H9 (cell line): ENCODE measurements around the gene TEX264. TPM values are rescaled to one million over a fixed set of nuclear protein-coding genes. Genes with fewer than 3 reads are reported as not detected.

Experiments used
- DNase-seq: peaks from one replicate; pipeline ENCODE4 v3.0.0-alpha.2; 2017
- H2AFZ ChIP-seq: one replicate; pipeline ENCODE4 v1.6.1; 2013; ENCODE audit warnings: mild to moderate bottlenecking, low read length, control low read depth, moderate library complexity
- H2AK5ac ChIP-seq: 2 replicates; pipeline ENCODE4 v1.6.1; 2013; ENCODE audit warnings: low read length, control low read depth, mixed read lengths; ENCODE audit not compliant: insufficient read length
- H2BK120ac ChIP-seq: one replicate; pipeline ENCODE4 v1.6.1; 2013; ENCODE audit warnings: low read depth, mild to moderate bottlenecking, low read length, control low read depth, inconsistent platforms; ENCODE audit not compliant: poor library complexity, severe bottlenecking
- H2BK12ac ChIP-seq: 2 replicates; pipeline ENCODE4 v1.6.1; 2013; ENCODE audit warnings: low read length, control low read depth, mixed read lengths, low read depth; ENCODE audit not compliant: insufficient read length
- H2BK15ac ChIP-seq: 2 replicates; pipeline ENCODE4 v1.6.1; 2013; ENCODE audit warnings: low read depth, low read length, control low read depth
- H2BK20ac ChIP-seq: one replicate; pipeline ENCODE4 v1.6.1; 2013; ENCODE audit warnings: low read depth, mild to moderate bottlenecking, low read length, control low read depth, inconsistent platforms; ENCODE audit not compliant: poor library complexity, severe bottlenecking
- H2BK5ac ChIP-seq: 2 replicates; pipeline ENCODE4 v1.6.1; 2013; ENCODE audit warnings: low read length, control low read depth, mixed read lengths; ENCODE audit not compliant: insufficient read length
- H3K14ac ChIP-seq: 2 replicates; pipeline ENCODE4 v1.6.1; 2013; ENCODE audit warnings: low read length, control low read depth; ENCODE audit not compliant: insufficient read depth
- H3K18ac ChIP-seq: 2 replicates; pipeline ENCODE4 v1.6.1; 2013; ENCODE audit warnings: low read depth, mild to moderate bottlenecking, mixed read lengths, low read length, control low read depth; ENCODE audit not compliant: insufficient read length
- H3K23ac ChIP-seq: 2 replicates; pipeline ENCODE4 v1.6.1; 2013; ENCODE audit warnings: low read length, control low read depth, mixed read lengths, low read depth; ENCODE audit not compliant: insufficient read length
- H3K23me2 ChIP-seq: 2 replicates; pipeline ENCODE4 v1.6.1; 2013; ENCODE audit warnings: low read depth, mild to moderate bottlenecking, mixed read lengths, low read length, control low read depth; ENCODE audit not compliant: insufficient read length, poor library complexity, severe bottlenecking
- H3K27ac ChIP-seq: 2 replicates; pipeline ENCODE4 v1.5.1; 2013; ENCODE audit warnings: low read length, control low read depth, mixed read lengths, low read depth; ENCODE audit not compliant: insufficient read length
- H3K27me3 ChIP-seq: 2 replicates; pipeline ENCODE4 v1.6.1; 2013; ENCODE audit warnings: low read length, control low read depth, inconsistent platforms; ENCODE audit not compliant: insufficient read depth
- H3K4ac ChIP-seq: 2 replicates; pipeline ENCODE4 v1.6.1; 2013; ENCODE audit warnings: low read depth, mild to moderate bottlenecking, control low read depth, inconsistent platforms, low read length, moderate library complexity
- H3K4me1 ChIP-seq: 2 replicates; pipeline ENCODE4 v1.6.1; 2013; ENCODE audit warnings: low read length, control low read depth, inconsistent platforms; ENCODE audit not compliant: insufficient read depth
- H3K4me2 ChIP-seq: 2 replicates; pipeline ENCODE4 v1.6.1; 2013; ENCODE audit warnings: low read length, control low read depth, mixed read lengths; ENCODE audit not compliant: insufficient read length, insufficient read depth
- H3K56ac ChIP-seq: 2 replicates; pipeline ENCODE4 v1.6.1; 2013; ENCODE audit warnings: low read depth, mild to moderate bottlenecking, mixed read lengths, low read length, control low read depth; ENCODE audit not compliant: insufficient read length
- H3K79me1 ChIP-seq: 2 replicates; pipeline ENCODE4 v1.6.1; 2013; ENCODE audit warnings: low read depth, mild to moderate bottlenecking, moderate library complexity, low read length, control low read depth, inconsistent platforms; ENCODE audit not compliant: insufficient read depth, poor library complexity, severe bottlenecking
- H3K79me2 ChIP-seq: 2 replicates; pipeline ENCODE4 v1.6.1; 2013; ENCODE audit warnings: low read length, control low read depth, inconsistent platforms; ENCODE audit not compliant: insufficient read depth
- H3K9ac ChIP-seq: 2 replicates; pipeline ENCODE4 v1.6.1; 2013; ENCODE audit warnings: low read length, control low read depth, mixed read lengths; ENCODE audit not compliant: insufficient read length; ENCODE audit errors: extremely low read depth
- H3K9me3 ChIP-seq: one replicate; pipeline ENCODE4 v1.6.1; 2013; ENCODE audit warnings: low read depth, low read length, inconsistent platforms; ENCODE audit not compliant: control insufficient read depth
- H3T11ph ChIP-seq: one replicate; pipeline ENCODE4 v1.6.1; 2013; ENCODE audit warnings: mild to moderate bottlenecking, low read length, control low read depth, inconsistent platforms
- H4K20me1 ChIP-seq: one replicate; pipeline ENCODE4 v1.6.1; 2013; ENCODE audit not compliant: control insufficient read depth, insufficient read length, insufficient read depth
- H4K5ac ChIP-seq: 2 replicates; pipeline ENCODE4 v1.6.1; 2013; ENCODE audit warnings: low read depth, mild to moderate bottlenecking, mixed read lengths, low read length, control low read depth; ENCODE audit not compliant: insufficient read length
- H4K8ac ChIP-seq: replicated peaks from 2 replicates; pipeline ENCODE4 v1.6.1; 2013; ENCODE audit warnings: low read length, control low read depth, mixed read lengths, low read depth; ENCODE audit not compliant: insufficient read length
- H4K91ac ChIP-seq: 2 replicates; pipeline ENCODE4 v1.6.1; 2013; ENCODE audit warnings: low read depth, mild to moderate bottlenecking, moderate library complexity, mixed read lengths, low read length, control low read depth; ENCODE audit not compliant: insufficient read length
- H3K27ac Mint-ChIP-seq, 3 experiments: 2 replicates in 2 of 3; 3 replicates in 1 of 3; pipeline ENCODE4 v1.8.0; 2020 to 2021; ENCODE audit warnings: mixed read lengths in 3 of 3, mild to moderate bottlenecking in 1 of 3, moderate library complexity in 1 of 3
- H3K27me3 Mint-ChIP-seq: 2 replicates; pipeline ENCODE4 v1.8.0; 2021; ENCODE audit warnings: low read depth, mild to moderate bottlenecking, moderate library complexity, mixed read lengths
- H3K36me3 Mint-ChIP-seq, 3 experiments: 2 replicates in 2 of 3; 3 replicates in 1 of 3; pipeline ENCODE4 v1.8.0; 2020 to 2021; ENCODE audit warnings: low read depth in 3 of 3, mixed read lengths in 3 of 3; ENCODE audit not compliant: insufficient read depth in 1 of 3
- H3K4me1 Mint-ChIP-seq, 2 experiments: 2 replicates each; pipeline ENCODE4 v1.8.0; 2020; ENCODE audit warnings: mixed read lengths in 2 of 2
- H3K4me3 Mint-ChIP-seq, 2 experiments: 2 replicates in 1 of 2; 3 replicates in 1 of 2; pipeline ENCODE4 v1.8.0; 2020 to 2021; ENCODE audit warnings: mild to moderate bottlenecking in 2 of 2, mixed read lengths in 2 of 2, moderate library complexity in 1 of 2
- H3K9me3 Mint-ChIP-seq, 2 experiments: 2 replicates in 1 of 2; 3 replicates in 1 of 2; pipeline ENCODE4 v1.8.0; 2020; ENCODE audit warnings: mild to moderate bottlenecking in 2 of 2, mixed read lengths in 2 of 2, moderate library complexity in 1 of 2
- CTCF ChIP-seq: fragments of 200-600 bp; sonication (generic); conservative IDR thresholded peaks from 3 replicates; pipeline ENCODE4 v1.8.0; 2021; ENCODE audit warnings: antibody characterized with exemption, mild to moderate bottlenecking
- WGBS: extraction: QIAGEN DNeasy Blood & Tissue Kit; methylation state at CpG from one replicate; pipeline ENCODE4 v1.1.7; 2013; ENCODE audit warnings: missing lambda C conversion rate, low lambda C conversion rate, mixed read lengths; ENCODE audit not compliant: insufficient read length; ENCODE audit errors: extremely low coverage; 5-methylcytosine and 5-hydroxymethylcytosine counted together
- total RNA-seq: library from RNA; stranded (reverse); gene quantifications from 2 replicates; pipeline ENCODE4 v1.2.1, GENCODE V29; 2021

The TEX264 gene
- total RNA-seq, 1 experiment from 2014 or later: 17.3 TPM

- Mint-ChIP-seq H3K9me3 (peaks cover 26 to 31% of the 10 kb centered on the region in 2 experiments), H3K27me3 (no peaks in the 10 kb centered on the region), H3K4me1 (peaks cover 25 to 31% of the 10 kb centered on the region in 2 experiments), H3K4me3 (no peak overlapping the region), H3K27ac (no peak overlapping the region), H3K36me3 (peaks cover 0 to 12% (median 9%) of the 10 kb centered on the region in 3 experiments; a peak in 5 of 7 replicates)
- Histone ChIP-seq H2BK12ac (no peak overlapping the region), H4K5ac (no peak overlapping the region), H3K56ac (no peak overlapping the region), H3K23ac (no peak overlapping the region), H2BK15ac (no peak overlapping the region), H2BK20ac (no peak overlapping the region), H3K18ac (no peak overlapping the region), H2AK5ac (no peak overlapping the region), H3K27me3 (no peaks in the 10 kb centered on the region), H3K4me1 (no peaks in the 10 kb centered on the region), H2BK120ac (no peak overlapping the region), H3K27ac (no peak overlapping the region), H3T11ph (no peak overlapping the region), H4K8ac (no peak overlapping the region), H2BK5ac (no peak overlapping the region), H3K9ac (no peak overlapping the region), H3K9me3 (no peaks in the 10 kb centered on the region), H3K23me2 (no peaks in the 10 kb centered on the region), H3K4ac (no peak overlapping the region), H3K79me2 (no peaks in the 10 kb centered on the region), H4K91ac (no peak overlapping the region), H4K20me1 (no peaks in the 10 kb centered on the region), H3K79me1 (no peaks in the 10 kb centered on the region), H2AFZ (no peak overlapping the region), H3K4me2 (no peak overlapping the region), H3K14ac (no peak overlapping the region)
- WGBS: no CpG with 5 or more reads among the region's 1 CpG
- no peak for TF ChIP-seq CTCF
- DNase-seq: no peak
Observed at GRCh38 chr3:51750878-51751277, 79.8 kb downstream of the TEX264 start.
